ENCODE measurements around the gene HORMAD1.

DNA sequence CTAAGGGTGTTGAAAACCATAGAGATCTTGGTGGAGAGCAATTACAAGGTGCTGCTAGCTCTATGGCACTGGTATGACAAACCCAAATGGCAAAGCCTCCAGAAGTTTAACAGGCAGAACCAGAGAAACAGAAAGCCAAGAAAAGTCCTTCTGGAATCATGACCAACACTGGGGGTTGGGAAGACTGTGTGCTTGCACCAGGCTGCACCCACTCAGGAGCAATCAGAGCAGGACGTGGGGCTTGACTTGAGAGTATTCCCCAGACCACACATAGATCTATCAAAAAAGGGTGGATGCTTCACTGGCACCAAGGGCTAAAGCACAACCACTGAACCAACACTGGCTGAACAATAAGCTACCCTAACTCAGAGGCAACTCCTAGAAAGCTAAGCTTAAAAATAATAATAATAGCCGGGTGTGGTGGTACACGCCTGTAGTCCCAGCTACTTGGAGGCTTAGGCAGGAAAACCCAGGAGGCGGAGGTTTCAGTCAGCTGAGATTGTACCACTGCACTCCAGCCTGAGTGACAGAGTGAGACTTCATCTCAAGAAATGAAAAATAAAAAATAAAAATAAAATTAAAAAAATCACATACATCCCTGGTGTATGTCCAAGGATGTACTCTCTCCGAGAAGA is 71.1 kb downstream of the HORMAD1 start:
- TF ChIP-seq, protein P1, sequence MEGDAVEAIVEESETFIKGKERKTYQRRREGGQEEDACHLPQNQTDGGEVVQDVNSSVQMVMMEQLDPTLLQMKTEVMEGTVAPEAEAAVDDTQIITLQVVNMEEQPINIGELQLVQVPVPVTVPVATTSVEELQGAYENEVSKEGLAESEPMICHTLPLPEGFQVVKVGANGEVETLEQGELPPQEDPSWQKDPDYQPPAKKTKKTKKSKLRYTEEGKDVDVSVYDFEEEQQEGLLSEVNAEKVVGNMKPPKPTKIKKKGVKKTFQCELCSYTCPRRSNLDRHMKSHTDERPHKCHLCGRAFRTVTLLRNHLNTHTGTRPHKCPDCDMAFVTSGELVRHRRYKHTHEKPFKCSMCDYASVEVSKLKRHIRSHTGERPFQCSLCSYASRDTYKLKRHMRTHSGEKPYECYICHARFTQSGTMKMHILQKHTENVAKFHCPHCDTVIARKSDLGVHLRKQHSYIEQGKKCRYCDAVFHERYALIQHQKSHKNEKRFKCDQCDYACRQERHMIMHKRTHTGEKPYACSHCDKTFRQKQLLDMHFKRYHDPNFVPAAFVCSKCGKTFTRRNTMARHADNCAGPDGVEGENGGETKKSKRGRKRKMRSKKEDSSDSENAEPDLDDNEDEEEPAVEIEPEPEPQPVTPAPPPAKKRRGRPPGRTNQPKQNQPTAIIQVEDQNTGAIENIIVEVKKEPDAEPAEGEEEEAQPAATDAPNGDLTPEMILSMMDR (IDR thresholded peaks at IDR 0.05) = no peak
- TF ChIP-seq POLR2A (IDR thresholded peaks at IDR 0.05) = no peak
- no peak for TF ChIP-seq POLR2AphosphoS5 (IDR thresholded peaks at IDR 0.05; ENCODE audit: insufficient read depth in 1 of 2, low read depth in 1 of 2)

Measured in vagina (tissue), 2 donors.